Measurements from ENCODE around the gene HHAT.

HHAT gene

GRCh38 chr1:210397681-210398080, 69.0 kb downstream of the HHAT start:
- TF ChIP-seq CTCF (IDR thresholded peaks at IDR 0.05) = no peak

GRCh38 chr1:210398466-210398865, 69.8 kb downstream of the HHAT start:
- TF ChIP-seq CTCF (IDR thresholded peaks at IDR 0.05) = no peak

GRCh38 chr1:210400043-210400840, 71.5 kb downstream of the HHAT start:
- TF ChIP-seq CTCF (IDR thresholded peaks at IDR 0.05) = peak; percentile 94

- no peak for TF ChIP-seq CTCF (IDR thresholded peaks at IDR 0.05)
Measured at GRCh38 chr1:210402560-210402959, 73.9 kb downstream of the HHAT start.

GRCh38 chr1:210405316-210405715, 76.6 kb downstream of the HHAT start:
- no peak for TF ChIP-seq CTCF (IDR thresholded peaks at IDR 0.05)

- peak; percentile 99 for TF ChIP-seq CTCF (IDR thresholded peaks at IDR 0.05)
Measured at GRCh38 chr1:210407207-210407886, 78.6 kb downstream of the HHAT start.

GRCh38 chr1:210407887-210408252, 79.2 kb downstream of the HHAT start:
- TF ChIP-seq CTCF (IDR thresholded peaks at IDR 0.05) = no peak
